GM21381 (cell line): ENCODE data around the gene NDFIP2.
"Not testable (repeated sequence)": the region's sequence is repeated elsewhere in the genome, so short reads cannot be mapped to it uniquely, and the experiment has no call there.

Source experiments
- ATAC-seq: cut with Tn5 transposase; IDR thresholded peaks from one replicate; pipeline ENCODE4 v1.9.1; 2021; ENCODE audit warnings: mild to moderate bottlenecking, moderate library complexity; ENCODE audit not compliant: unreplicated experiment

NDFIP2 gene

GRCh38 chr13:79531542-79532254 is 50.7 kb downstream of the NDFIP2 start:
- ATAC-seq: no peak

- no peak for ATAC-seq
Measured at GRCh38 chr13:79532576-79532975, 51.6 kb downstream of the NDFIP2 start.

- no peak for ATAC-seq
Measured at GRCh38 chr13:79533781-79534400, 52.9 kb downstream of the NDFIP2 start.

- no peak for ATAC-seq
Measured at GRCh38 chr13:79534596-79534995, 53.6 kb downstream of the NDFIP2 start.

- no peak for ATAC-seq
Measured at GRCh38 chr13:79538757-79539156, 57.8 kb downstream of the NDFIP2 start.

- no peak for ATAC-seq
Measured at GRCh38 chr13:79540504-79540903, 59.5 kb downstream of the NDFIP2 start.

GRCh38 chr13:79541426-79542049 is 60.6 kb downstream of the NDFIP2 start:
- ATAC-seq: peak; percentile 57

GRCh38 chr13:79543883-79544282 is 62.9 kb downstream of the NDFIP2 start:
- ATAC-seq: no peak

- ATAC-seq: no peak
Measured at GRCh38 chr13:79547211-79548195, 66.5 kb downstream of the NDFIP2 start.

GRCh38 chr13:79548902-79549301 is 67.9 kb downstream of the NDFIP2 start:
- no peak for ATAC-seq

- ATAC-seq: no peak
Measured at GRCh38 chr13:79549355-79550106, 68.6 kb downstream of the NDFIP2 start.

- no peak for ATAC-seq
Measured at GRCh38 chr13:79557666-79558065, 76.7 kb downstream of the NDFIP2 start.

GRCh38 chr13:79560954-79561353 is 80.0 kb downstream of the NDFIP2 start:
- no peak for ATAC-seq

- ATAC-seq: no peak
Measured at GRCh38 chr13:79562557-79562956, 81.6 kb downstream of the NDFIP2 start.

- ATAC-seq: no peak
Measured at GRCh38 chr13:79566118-79566517, 85.2 kb downstream of the NDFIP2 start.

GRCh38 chr13:79571147-79571546 is 90.2 kb downstream of the NDFIP2 start:
- ATAC-seq: no peak

- ATAC-seq: not testable (repeated sequence)
Measured at GRCh38 chr13:79573892-79574291, 92.9 kb downstream of the NDFIP2 start.

- ATAC-seq: no peak
Measured at GRCh38 chr13:79581870-79582315, 100.9 kb downstream of the NDFIP2 start.

GRCh38 chr13:79582896-79583295 is 101.9 kb downstream of the NDFIP2 start:
- no peak for ATAC-seq

- ATAC-seq: no peak
Measured at GRCh38 chr13:79585033-79585432, 104.1 kb downstream of the NDFIP2 start.
